NT2/D1 (cell line): ENCODE measurements around the gene DPEP2.

Experiments used
- DNase-seq: peaks from one replicate; pipeline ENCODE4 v3.0.0-alpha.2; 2011; ENCODE audit warnings: low read depth, low spot score
- H3K27me3 ChIP-seq: 2 replicates; pipeline ENCODE4 v1.6.0; 2011; ENCODE audit warnings: mild to moderate bottlenecking; ENCODE audit not compliant: insufficient read length, insufficient read depth
- H3K36me3 ChIP-seq: 2 replicates; pipeline ENCODE4 v1.6.1; 2011; ENCODE audit warnings: mild to moderate bottlenecking, low read length, mixed read lengths; ENCODE audit not compliant: insufficient read depth, insufficient read length
- H3K4me1 ChIP-seq: 2 replicates; pipeline ENCODE4 v1.5.1; 2011; ENCODE audit not compliant: insufficient read depth, insufficient read length
- H3K4me3 ChIP-seq: 2 replicates; pipeline ENCODE4 v1.5.1; 2011; ENCODE audit warnings: low read depth; ENCODE audit not compliant: insufficient read length
- H3K9ac ChIP-seq: 2 replicates; pipeline ENCODE4 v1.6.0; 2011; ENCODE audit warnings: low read depth; ENCODE audit not compliant: insufficient read length
- H3K9me3 ChIP-seq: 2 replicates; pipeline ENCODE4 v1.5.1; 2011; ENCODE audit warnings: mild to moderate bottlenecking, low read length; ENCODE audit not compliant: insufficient read depth
- SUZ12 ChIP-seq: IDR thresholded peaks from 2 replicates; pipeline ENCODE4 v1.6.1; 2011; ENCODE audit not compliant: insufficient read length, insufficient read depth; ENCODE audit errors: extremely low read depth
- YY1 ChIP-seq: IDR thresholded peaks from 2 replicates; pipeline ENCODE4 v1.6.1; 2011; ENCODE audit not compliant: insufficient read length, insufficient read depth
- ZNF274 ChIP-seq: IDR thresholded peaks from 2 replicates; pipeline ENCODE4 v1.6.1; 2011; ENCODE audit warnings: mild to moderate bottlenecking, low read depth, low read length

The DPEP2 gene

DNA sequence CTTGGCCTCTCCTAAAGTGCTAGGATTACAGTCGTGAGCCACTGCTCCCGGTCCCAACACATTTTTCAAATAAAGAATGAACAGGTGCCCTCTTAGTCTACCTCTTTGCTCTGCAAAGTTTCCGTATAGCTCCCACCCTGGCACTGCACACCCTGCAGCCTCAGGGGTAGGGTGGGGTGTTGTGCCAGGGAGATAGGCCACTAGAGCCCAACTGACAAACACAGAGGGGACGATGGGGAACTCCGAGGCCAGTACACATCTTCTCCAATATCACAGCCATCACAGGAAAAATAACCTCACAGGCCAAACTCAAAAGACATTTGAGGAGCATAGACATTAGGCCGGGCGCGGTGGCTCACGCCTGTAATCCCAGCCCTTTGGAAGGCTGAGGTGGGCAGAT is 28.2 kb downstream of the DPEP2 start:
- TF ChIP-seq SUZ12 (no peak), ZNF274 (no peak), YY1 (no peak)
- Histone ChIP-seq H3K4me3 (no peak overlapping the region), H3K27me3 (no peaks in the 10 kb centered on the region), H3K4me1 (peaks cover 17% of the 10 kb centered on the region), H3K36me3 (peaks cover 13% of the 10 kb centered on the region), H3K9ac (no peak overlapping the region), H3K9me3 (no peaks in the 10 kb centered on the region)
- no peak for DNase-seq

DNA sequence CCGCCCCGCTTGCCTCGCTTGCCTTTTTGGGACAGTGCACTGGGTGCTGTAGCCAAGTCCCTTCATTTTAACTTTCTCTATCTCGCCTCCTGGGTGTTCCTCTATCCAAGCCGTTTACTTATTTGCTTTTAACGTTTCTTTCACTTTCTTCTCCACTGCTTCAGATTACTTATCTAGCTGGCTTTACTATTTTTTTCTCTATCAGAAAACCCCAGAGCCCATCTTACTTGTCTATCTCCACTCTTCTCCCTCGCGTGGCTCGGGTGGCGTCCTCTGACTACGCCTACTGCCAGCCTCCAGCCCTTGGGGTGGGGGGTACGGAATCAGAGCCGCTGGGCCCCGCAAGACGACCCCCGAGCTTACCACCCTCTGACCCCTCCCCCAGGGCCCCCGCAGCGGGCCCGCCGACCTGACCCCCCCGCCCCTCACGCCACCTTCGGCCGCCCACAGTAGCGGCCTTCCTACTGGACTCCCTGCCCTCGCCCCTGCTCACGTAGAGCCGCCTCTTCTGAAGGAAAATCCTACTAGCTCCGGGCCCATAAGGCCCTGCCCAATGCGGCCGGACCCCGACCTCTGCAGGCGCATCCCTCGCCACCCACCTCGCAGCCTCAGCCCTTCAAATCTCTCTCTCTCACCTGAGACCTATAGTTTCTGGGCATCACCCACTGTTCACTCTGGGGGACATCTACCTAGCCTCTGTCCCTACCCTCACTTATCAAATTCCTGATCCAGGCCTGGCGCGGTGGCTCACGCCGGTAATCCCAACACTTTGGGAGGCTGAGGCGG is 29.8 kb downstream of the DPEP2 start:
- H3K9ac ChIP-seq, result no peak overlapping the region
- TF ChIP-seq SUZ12 (no peak), ZNF274 (no peak), YY1 (no peak)
- H3K4me1 ChIP-seq, result peaks cover 17% of the 10 kb centered on the region
- H3K27me3 ChIP-seq, result no peaks in the 10 kb centered on the region
- H3K36me3 ChIP-seq, result peaks cover 30% of the 10 kb centered on the region
- no peaks in the 10 kb centered on the region for H3K9me3 ChIP-seq
- DNase-seq, result no peak
- no peak overlapping the region for H3K4me3 ChIP-seq

DNA sequence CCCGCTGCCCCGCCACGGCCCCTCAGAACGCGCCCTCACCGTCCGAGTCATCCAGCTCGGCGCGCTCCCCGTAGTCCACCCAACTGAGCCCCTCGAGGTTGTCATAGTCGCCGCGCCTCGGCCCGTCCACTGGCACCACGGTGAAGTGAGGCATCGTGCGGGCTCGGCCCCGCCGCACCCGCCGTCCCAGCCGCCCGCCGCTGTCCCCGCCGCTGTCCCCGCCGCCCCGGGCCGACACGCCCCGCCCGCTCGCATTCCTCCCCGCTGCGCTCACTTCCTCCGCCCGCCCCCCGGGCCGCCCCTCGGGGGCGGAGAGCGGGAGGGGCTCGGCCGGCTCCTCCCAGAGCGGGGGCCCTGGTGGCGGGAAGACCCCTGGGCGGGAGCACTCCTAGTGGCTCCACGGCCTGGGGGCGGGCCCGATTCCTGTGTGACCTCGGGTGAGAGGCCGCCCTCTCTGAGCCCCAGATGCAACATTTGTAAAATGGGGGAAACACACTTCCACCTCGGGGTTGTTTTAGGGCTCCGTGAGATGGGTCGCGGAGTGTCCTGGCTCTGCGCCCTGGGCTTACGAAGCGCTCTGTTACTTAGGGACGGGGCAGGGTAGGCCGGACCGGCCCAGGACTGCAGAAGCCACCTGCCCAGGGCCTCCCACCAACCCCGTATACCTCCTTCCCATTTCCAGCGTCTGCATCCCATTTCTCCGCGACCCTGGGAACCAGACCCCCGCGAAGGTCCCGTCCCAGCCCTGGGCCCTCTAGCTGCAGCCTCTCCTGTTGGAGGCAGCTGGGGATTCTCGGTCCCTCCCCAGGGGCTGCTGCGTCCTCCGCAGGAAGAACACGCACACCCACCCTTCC is 30.7 kb downstream of the DPEP2 start, which contains the start of gene SLC12A4:
Gene SLC12A4, minus strand, starts transcription at position 238 of the 854 bp plus-strand sequence. Its CDS starts 84 bp downstream, at position 154.
- Histone ChIP-seq H3K4me1 (peaks cover 23% of the 10 kb centered on the region), H3K9me3 (no peaks in the 10 kb centered on the region), H3K9ac (peak within 1 kb of the TSS; percentile 85), H3K4me3 (peak within 1 kb of the TSS; percentile 82), H3K27me3 (no peaks in the 10 kb centered on the region), H3K36me3 (peaks cover 38% of the 10 kb centered on the region)
- peak; percentile 68 for DNase-seq
- TF ChIP-seq YY1 (no peak), SUZ12 (no peak), ZNF274 (no peak)

DNA sequence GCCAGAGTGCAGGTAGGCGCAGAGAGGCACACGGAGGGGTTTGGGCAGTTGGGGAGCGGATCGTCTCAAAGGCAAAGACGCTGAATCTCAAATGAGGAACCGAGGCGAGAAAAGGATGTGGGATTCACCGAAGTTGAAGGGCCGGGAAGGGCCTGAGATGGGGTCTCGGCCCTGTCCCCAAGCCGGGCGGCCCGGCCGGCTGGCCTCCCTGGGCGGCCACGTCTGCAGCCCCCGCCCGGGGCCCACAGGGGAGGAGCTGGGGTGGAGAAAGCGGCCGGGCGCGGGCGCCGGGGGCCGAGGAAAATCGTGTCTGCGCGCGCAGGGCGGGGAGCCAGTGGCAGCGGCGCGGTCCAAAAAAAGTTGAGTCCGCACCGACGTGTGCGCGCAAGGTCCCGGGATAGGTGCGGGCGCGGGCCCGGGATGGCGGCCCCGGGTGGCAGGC is 31.3 kb downstream of the DPEP2 start:
- TF ChIP-seq SUZ12 (no peak), ZNF274 (no peak), YY1 (no peak)
- H3K9ac ChIP-seq, result peak overlapping the region; percentile 85
- peaks cover 23% of the 10 kb centered on the region for H3K4me1 ChIP-seq
- no peaks in the 10 kb centered on the region for H3K9me3 ChIP-seq
- peaks cover 44% of the 10 kb centered on the region for H3K36me3 ChIP-seq
- no peak for DNase-seq
- H3K27me3 ChIP-seq, result no peaks in the 10 kb centered on the region
- peak overlapping the region; percentile 82 for H3K4me3 ChIP-seq

DNA sequence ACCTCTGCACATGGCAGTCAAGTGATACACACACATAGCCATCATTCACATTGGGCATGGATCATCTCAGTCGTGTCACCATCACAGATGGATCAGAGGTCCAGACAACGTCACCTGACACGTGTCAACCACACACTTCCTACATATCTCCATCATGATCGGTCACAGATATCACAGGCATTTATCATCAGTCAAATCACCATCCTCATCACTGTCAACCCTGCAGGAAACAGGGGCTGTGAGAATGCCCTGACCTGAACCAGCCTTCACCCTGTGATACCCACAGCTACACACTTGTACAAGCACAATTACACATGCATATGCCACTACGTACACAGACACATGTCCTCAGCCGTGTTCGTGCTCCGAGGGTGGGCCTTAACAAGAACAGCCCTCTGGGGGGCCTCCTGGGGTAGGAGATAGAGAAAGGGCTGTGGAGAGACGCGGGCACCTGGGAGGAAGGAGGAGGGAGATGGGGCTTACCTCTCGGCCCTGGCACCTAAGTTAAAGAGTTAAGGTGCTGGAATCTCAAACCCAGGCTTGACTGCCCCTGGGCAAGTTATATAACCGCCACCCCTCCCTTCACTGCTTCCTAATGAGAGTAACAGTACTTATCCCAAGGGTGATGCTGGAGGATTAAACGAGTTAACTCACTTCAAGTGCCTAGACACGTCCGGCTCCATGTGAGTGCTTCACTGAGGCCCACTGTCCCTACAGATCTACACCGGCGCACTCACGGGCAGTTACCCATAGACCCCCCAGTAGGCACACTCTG is 31.9 kb downstream of the DPEP2 start:
- DNase-seq, result no peak
- peaks cover 23% of the 10 kb centered on the region for H3K4me1 ChIP-seq
- H3K9ac ChIP-seq, result peak overlapping the region; percentile 85
- peak overlapping the region; percentile 82 for H3K4me3 ChIP-seq
- TF ChIP-seq YY1 (no peak), ZNF274 (no peak), SUZ12 (no peak)
- H3K9me3 ChIP-seq, result no peaks in the 10 kb centered on the region
- H3K27me3 ChIP-seq, result no peaks in the 10 kb centered on the region
- peaks cover 50% of the 10 kb centered on the region for H3K36me3 ChIP-seq

DNA sequence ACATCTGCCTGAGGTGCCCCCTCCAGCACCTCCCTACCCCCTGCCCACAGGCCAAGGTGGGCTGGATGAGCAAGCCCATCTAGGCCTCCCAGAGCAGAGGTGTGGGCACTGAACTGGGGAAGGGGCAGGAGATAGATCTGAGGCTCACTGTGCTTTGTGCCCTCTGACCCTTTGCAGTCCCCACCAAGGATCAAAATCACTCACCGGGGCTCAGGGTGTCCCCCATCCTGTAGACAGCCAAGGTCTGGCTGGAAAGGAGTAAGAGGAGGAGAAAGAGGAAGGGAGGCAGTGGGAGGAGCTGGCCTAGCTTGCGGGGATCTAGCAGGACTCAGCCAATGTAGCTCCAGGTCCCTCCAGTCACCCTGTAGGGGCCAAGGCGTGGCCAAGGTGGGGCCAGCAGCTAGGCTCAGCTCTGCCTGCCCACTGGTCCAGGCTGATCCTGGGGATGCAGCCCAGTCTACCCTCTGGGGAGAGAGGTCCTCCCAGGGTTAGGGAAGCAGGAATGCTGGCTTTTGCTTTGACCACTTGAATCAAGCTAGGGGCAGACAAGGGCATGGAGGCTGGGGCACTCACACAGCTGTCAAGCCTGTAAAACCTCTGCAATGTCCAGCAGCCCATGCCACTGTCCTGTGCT is 32.6 kb downstream of the DPEP2 start:
- Histone ChIP-seq H3K9ac (peak overlapping the region; percentile 54), H3K4me1 (peaks cover 23% of the 10 kb centered on the region), H3K36me3 (peaks cover 58% of the 10 kb centered on the region), H3K9me3 (no peaks in the 10 kb centered on the region), H3K27me3 (no peaks in the 10 kb centered on the region), H3K4me3 (peak overlapping the region; percentile 82)
- no peak for DNase-seq
- TF ChIP-seq SUZ12 (no peak), ZNF274 (no peak), YY1 (no peak)
